NK-92 treated with Interleukin-12 subunit alpha and Interleukin-12 subunit beta, amount 100 ng/mL, for 24 hours (cell line): ENCODE measurements around the gene ANKRD53.
A peak's percentile ranks its signal among the peaks of the same experiment; 100 is the strongest.
"Not testable (repeated sequence)": the region's sequence is repeated elsewhere in the genome, so short reads cannot be mapped to it uniquely, and the experiment has no call there.

Source experiments
- DNase-seq: peaks from one replicate; lab custom pipeline; 2025; lab: John Stamatoyannopoulos, UW

ANKRD53 gene

DNA sequence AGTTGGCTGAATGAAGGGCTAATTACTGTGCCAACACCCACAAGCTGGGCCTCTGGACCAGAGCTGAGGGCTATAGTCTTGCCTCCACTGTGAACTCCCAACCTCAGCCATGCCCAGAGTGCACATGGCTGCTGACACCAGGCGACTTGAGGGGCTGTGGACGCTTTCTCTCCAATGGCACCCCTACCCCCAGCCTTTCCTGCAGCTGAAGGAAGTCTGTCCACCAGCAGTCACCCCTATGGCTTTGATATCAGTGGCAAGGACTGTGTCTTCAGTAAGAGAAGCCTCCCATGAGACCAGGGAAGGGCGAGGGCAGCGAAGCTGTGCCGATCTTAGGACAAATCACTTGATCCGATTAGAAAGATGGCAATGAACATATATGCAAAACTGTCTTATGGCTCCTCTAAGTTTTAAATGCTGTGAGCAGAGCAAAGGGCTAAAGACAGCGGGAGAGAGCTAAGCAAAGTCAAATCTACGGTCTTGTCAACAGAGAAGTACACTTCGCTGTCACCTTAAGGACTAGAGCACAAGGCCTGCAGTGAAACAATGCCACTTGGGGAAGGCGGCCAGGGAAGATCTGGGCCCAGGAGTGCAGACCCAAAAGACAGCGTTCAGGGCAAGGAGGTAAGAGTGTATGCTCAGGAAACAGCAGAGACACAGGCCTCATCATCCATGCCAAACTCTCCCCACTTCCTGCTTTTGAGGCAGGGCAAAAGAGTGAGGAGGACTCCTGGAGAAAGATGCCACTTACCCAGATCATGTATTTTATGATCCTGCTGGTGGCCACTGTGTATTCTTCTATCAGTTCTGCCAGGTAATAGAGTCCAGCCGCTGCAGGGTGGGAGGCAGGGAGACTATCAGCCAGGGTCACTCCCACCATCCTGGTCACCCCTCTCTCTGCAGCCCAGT, 14.8 kb downstream of the ANKRD53 start:
- no peak for DNase-seq

DNA sequence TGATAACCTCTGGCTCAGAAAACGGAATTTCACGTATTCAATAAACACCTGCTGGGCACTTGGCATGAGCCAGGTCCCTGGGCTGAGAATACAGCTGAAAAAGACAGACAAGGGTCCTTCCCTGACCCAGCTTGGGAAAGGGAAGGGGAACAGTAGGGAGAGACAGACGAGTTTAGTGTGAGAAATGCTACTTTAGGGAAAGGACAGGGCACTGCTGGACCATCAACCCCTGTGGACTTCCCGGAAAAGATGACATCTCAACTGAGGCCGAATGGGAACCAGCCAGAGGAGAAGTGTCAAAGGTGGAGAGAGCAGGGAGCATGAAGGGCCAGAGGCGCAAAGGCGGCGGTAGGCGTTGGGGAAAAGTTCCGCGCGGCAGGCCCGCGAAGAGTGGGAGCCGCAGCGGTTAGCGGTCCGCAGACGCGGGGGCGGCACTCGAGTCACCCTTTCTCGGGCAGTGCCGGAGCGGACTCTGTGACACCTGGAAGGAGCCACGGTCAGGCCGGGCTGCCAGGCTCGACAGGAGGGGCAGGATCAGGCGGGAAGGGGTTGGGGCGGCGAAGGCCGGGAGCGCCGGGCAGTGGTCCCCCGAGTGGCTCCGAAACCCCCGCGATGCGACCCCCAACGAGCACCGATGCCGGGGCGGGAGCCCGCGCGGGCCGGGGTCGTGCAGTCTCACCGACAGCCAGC, 15.7 kb downstream of the ANKRD53 start:
- no peak for DNase-seq

DNA sequence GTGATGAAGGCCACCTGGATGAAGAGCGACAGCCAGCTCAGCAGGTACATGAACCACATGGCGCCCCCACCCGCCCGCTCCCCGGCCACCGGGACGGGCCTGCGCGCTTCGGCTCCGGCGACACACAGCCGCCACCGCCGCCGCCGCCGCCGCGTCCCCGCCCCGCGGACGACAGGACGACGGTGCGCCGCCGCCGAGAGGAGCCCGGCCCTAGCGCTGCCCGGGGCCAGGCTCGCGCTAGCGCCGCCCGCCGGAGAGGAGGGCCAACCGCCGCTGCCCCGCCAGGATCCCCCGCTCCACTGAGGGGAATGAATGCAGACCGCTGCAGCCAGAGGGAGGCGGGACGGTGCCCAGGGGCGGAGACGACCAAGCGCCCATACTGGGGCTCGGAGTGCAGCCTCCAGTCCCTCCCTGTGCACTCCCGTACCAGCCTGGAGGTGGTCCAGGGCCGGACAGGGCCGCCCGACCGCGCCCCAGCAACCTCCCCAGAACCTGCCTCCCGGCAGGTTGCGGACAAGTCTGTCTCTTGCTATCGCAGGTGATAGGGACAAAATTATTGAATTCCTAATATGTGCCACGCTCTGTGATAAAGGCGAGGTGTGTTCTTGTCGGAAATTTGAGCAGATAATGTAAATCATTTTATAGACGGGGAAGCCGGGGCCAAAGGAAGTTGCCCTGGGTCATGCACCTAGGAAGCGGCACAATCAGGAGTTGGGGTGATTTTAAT, 16.4 kb downstream of the ANKRD53 start, which contains the start of gene TEX261:
TEX261 (minus strand) TSS at position 175 of the 727 bp plus-strand sequence; CDS start at position 59, 116 bp downstream.
- peak; percentile 84 for DNase-seq

DNA sequence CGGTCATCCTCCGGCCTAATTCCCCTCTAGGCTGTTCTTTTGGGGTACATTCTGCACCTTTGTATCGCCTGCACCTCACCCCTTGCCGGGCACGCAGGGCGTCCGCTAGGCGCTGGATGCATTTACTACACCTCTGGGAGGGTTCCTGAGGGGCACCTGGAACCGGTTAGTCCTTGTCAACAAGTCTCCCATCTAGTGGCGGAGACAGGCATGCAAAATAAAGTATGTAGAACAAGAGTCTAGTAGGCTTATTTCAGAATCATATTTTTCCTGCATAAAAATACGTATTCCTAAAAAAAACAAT, 16.9 kb downstream of the ANKRD53 start:
- peak; percentile 24 for DNase-seq

DNA sequence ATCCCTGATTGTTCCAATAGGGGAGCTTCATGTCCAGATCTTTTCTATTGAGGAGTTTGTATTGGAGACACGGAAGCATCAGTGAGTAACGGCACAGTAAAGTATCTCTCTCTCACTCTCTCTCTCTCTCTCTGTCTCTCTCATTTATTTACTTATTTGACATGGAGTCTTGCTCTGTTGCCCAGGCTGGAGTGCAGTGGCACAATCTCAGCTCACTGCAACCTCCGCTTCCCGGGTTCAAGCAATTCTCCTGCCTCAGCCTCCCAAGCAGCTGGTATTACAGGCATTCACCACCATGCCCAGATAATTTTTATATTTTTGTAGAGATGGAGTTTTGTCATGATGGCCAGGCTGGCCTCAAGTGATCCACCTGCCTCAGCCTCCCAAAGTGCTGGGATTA, 20.5 kb downstream of the ANKRD53 start:
- DNase-seq, result not testable (repeated sequence)

DNA sequence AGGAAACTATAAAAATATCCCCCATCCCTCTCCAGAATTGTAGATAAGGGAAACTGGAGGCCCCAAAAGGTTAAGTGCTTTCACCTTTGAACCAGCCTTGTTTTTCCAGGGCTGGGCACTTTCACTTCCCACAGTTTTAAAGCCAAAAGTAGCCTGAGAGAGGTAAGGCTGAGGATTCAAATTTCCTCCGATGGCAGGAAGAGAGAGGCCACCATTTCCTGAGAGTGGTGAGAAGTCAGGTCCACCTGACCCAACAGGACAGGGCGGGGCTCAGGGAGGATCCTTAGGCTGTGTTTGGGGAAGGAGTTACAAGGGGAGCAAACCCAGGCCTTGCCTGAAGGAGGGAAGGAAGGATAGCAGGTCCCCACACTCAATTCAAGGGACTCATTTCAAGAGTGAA, 20.9 kb downstream of the ANKRD53 start:
- no peak for DNase-seq

DNA sequence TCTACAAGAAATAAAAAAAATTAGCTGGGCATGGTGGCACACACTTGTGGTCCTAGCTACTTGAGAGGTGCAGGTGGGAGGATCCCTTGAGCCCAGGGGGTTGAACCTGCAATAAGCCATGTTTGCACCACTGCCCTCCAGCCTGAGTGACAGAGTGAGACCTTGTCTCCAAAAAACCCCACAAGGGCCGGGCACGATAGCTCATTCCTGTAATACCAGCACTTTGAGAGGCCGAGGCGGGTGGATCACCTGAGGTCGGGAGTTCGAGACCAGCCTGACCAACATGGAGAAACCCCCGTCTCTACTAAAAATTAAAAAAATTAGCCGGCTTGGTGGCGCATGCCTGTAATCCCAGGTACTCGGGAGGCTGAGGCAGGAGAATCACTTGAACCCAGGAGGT, 21.5 kb downstream of the ANKRD53 start:
- not testable (repeated sequence) for DNase-seq

DNA sequence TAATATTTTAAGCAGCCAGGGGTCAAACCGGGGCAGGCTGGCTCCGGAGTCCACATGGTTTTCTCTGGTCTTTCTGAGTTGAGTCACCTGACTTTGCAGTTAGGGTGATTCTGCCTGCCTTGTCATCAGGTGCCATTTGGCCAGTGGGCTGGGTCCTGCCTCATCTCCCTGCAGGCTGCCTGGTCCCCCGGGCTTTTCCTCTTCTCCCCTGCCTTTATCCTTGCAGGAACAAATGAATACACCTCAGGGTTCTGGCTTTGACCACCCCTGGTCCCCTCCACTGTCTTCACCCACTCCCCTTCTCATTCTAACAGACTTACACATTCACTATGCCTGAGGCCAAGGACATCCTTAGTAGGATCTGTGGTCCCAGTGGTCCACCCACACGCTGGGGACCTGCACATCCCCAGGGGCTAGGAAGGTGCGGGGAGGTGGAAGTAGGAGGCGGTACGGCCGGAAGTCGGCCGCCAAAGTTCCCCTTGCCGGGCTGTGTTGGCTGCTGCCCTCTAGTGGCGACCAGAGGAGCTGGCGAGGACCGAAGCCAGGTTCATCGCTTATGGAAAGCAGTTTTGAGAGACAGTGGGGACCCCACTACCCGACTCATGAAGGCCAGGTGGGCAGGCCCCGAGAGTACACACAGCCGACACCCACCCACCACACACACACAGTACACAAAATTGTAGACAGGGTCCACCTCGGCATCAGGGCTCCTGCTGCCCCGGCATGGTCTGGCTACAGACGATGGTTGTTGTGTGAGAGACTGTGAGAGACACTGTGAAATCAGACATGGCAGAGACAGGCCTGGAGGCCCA, 22.6 kb downstream of the ANKRD53 start:
- DNase-seq, result peak; percentile 55

DNA sequence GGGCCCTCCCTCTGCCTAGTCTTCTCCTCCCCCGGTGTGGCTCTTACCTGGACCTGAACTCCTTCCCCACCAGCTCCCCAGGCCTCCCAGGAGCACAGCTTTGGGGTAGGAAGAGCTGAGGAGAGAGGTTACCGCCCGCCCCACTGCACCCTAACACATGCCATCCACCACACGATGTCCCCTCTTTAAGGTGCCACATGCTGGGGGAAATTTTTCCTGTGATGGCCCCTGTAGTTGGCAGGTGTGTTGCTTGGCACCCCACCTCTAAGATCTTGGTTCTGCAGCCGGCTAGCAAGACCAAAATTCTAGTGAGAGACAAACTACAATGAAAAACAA, 23.1 kb downstream of the ANKRD53 start:
- DNase-seq, result no peak

DNA sequence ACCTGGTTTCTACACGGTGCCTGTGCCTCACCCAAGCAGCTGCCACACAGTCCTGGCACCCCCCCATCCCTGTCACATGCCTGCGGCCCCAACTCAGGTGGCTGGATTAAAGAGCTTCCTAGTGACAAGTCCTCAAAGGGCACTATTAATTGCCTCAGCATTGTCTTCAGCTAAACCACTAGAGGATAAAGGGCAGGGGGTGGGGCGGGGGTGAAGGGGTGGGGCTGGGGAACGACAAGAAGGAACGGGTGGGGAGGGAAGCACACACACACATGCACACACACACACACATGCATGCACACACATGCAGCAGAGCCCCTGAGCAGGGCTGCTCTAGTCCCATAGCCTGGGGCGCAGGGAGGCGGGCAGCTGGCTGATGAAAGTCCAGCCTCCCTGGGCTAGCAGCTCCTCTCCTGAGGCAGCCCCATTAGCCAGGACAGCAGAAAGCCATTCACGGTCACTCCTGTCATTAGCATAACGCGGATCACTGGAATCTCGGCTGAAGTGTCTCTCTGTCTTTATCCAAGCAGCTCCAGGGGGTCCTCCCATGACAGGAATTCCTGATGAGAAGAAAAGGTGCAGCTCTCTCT, 23.6 kb downstream of the ANKRD53 start:
- no peak for DNase-seq

DNA sequence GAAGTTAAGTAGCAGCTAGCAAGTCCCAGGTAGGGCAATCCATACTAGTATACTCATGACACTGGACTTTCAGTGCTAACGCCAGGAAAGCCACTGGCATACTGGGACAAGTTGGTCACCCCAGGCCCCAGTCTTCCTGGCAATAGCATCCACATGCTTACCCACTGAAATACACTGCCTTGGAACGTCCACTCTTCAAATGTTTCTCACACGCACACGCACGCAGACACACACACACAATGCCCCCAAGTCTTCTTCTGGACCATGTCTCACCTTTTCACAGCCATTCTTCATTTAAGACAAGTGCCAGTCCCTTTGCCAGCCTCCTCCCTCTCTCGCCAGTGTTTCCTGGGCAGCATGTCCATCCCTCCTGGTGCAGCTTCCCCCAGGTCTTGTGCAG, 25.0 kb downstream of the ANKRD53 start:
- no peak for DNase-seq

DNA sequence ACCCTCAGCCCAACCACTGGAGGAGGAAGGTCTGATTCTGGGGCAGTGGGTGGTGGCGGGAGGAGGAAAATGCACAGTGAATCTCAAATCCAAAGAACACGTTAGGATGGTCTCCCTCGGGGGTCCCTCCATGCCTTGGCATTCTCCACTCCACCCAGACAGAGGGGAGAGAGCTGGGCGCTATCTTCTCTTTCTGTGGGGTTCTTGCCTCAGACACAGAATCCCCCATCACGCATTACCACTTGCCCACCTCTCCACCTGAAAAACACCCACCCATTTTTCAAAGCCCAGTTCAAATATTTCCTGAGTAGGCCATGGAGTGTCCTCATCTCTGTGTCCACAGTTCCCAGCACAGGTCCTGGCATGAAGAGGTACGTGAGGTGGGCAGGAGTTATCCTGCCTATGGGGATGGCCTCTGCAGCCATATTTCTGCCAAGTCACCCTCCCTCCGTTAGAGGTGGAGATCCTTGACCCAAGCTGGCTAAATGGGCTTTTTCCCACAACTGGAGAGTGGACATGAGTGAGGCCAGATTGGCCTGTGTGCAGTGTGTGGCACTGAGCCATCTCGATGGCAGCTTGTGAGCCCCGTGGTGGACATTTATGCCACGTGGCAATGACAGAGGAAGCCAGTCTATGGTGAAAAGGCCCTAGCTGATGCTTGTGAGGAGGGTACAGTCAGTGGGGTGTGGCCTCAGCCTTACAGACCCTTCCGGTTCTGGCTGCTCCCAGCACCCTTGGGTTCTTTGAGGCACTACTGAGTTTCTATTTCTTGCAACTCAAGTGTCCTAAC, 25.7 kb downstream of the ANKRD53 start:
- DNase-seq, result no peak

DNA sequence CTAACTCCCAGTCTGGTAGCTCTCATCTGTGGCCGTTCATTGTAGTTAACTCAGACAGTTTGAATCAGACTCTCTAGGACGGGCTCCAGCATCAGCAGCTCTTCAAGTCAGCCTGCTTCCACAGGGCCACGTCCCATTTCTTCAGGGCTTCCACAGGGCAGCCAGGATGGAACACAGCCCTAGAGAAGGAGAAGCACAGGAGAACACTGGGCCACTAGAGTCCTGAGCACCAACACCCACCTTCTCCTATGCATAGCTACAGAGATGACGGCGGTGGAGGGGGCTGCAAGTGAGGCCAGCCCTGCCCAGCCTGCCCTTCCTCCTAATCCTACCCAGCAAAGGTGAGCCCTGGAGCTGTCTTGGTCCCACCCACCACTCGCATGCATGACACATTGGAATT, 26.4 kb downstream of the ANKRD53 start:
- DNase-seq, result no peak

DNA sequence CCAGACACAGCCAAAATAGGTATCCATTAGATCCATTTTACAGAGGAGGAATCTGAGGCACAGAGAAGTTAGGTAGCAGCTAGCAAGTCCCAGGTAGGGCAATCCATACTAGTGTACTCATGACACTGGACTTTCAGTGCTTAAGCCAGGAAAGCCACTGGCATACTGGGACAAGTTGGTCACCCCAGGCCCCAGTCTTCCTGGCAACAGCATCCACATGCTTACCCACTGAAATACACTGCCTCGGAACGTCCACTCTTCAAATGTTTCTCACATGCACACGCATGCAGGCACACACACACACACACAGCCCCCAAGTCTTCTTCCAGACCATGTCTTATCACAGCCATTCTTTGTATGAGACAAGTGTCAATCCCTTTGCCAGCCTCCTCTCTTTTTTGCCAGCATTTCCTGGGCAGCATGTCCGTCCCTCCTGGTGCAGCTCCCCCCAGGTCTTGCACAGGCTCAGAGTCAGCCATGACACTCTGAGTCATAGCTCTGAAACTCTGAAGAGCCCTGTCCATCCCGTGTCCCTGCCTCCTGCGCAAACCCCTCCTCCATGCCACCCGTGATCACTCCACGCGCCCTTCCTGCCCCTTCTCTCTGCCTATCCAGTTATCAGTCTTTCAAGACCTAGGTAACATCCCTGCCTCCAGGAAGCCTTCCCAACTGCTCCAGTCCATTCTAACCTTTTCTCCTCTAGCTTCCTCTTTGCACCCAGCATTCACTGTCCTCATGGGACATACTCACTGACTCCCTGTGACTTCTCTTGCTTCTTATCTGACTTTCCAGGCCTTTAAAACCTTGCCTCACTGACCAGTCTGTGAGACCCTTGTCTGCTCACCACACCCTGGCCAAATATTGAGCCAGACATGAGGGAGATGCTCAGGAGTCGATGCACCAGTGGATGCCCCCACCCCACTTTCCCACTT, 27.1 kb downstream of the ANKRD53 start:
- DNase-seq, result no peak

DNA sequence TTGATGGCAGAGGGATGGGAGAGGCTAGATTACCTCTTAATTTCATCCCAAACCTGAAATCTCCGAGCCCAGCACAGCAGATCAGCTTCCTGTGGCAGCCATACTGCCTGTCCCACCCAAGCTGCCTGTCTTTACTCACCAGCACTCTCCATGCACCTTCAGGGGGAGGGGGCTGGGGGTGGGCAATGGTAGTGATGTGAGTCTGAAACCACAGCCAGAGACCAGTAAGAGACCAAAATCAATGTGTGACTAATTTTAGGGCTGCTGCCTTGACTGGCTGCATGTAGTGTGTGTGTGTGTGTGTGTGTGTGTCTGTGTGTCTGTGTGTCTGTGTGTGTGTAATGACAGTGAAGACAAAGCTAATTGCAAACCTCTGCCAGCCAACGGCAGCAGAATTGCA, 27.9 kb downstream of the ANKRD53 start:
- no peak for DNase-seq

DNA sequence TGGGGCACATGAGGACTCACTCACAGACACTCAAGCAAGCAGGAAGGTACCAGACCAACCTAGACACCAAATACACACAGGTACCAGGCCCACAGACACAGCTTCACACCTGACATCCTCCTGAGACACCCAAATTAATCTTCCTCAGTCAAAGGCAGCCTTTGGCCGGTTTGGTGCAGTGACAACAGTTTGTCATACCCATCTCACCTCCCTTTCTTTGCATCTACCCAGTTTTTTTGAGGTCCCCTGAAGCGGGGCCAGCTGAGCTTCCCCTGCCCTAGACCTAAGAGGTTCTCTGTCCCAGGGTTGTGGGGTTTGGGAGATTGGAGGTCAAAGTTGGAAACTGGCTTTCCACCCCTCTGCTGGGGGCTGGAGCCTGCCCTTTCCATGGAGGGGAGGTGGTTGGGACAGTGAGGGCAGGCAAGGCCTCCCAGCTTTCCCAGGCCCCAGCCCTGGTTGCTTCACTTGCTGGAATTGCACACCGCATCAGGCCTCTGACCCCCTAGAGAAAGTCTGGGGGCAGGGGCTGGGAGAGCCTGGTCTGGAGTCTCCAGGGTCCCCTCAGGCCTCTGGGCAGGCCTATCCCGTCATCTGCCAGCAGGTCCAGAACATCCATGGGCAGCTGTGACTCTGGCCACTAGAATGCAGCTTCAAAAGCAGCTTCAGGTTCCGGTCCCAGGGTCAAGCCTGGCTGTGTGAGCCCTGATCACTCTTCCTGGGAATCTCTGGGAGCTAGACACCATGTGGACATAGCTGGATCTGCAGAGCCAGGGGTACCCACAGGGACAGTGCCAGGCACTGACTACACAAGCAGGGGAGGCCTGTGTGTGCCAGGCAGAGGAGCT, 28.7 kb downstream of the ANKRD53 start:
- DNase-seq, result no peak

DNA sequence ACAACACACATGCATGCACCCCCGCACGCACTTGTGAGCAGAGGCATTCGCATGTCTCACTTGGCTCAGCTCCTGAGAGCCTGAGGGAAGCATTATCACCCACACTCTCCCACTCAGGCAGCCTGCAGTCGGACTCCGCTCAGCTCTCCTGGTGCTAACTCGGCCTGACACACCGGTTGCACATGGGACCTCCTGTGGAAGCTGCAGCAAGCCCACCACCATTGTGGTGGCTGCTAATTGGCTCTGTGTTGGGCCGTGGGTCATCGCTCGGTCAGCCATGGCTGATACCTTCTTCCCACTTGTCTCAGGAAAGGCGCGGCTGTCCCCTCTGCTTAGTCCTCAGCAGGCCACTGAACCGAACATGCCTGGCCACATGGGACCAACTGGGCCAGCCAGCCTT, 29.9 kb downstream of the ANKRD53 start:
- no peak for DNase-seq

DNA sequence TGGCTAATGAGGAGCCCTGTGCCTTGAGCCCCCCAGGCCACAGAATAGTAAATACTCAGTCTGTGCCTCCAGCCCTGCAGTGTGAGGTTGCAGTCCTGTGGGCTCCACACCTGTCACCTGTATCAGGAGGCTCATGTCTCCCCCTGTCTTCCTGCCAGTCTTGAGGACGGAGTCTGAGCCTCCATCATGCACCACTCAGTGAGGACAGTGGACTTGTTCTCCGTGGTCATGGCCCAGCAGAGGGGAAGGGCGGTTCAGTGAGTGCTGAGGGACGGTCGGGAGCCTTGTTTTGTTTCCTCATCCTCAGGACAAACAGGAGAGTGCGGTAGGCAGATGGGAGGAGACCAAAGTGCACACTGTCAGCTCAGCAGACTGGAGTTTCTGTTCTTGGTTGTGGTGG, 33.4 kb downstream of the ANKRD53 start:
- DNase-seq, result not testable (repeated sequence)

DNA sequence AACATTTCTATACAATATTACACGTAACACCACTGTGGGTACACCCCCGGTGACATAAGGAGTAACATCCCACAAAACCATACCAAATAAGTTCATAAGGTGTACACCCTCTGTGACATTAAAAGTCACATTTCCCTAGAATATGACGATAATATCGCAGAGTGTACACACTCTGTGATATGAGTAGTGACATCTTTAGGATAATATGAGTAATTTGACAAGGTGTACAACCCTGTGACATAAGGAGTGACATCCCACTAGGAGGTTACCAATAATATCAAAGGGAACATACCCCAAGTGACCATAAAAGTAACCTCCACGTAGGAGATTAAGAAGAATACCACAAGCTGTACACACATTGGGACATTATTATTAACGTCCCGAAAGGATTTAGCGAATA, 40.2 kb downstream of the ANKRD53 start:
- no peak for DNase-seq
